Activated CD4-positive, CD25-positive, alpha-beta regulatory T cell treated with anti-CD3 and anti-CD28 coated beads, Interleukin-2, amount 50 U/mL, for 16 hours (primary cell): ENCODE data around the gene ATP6V0E1.
A peak's percentile ranks its signal among the peaks of the same experiment; 100 is the strongest.

ENCODE experiments used
- DNase-seq: peaks from one replicate; pipeline ENCODE4 v3.0.0-alpha.2; 2020; ENCODE audit warnings: low read depth, low spot score

Gene ATP6V0E1

GRCh38 chr5:172983542-172984243, at the start of gene ATP6V0E1:
ATP6V0E1 (plus strand) TSS chr5:172983771; CDS start chr5:172983861, 90 bp downstream.
- peak; percentile 83 for DNase-seq

GRCh38 chr5:172935096-172935495, 48.5 kb upstream of the ATP6V0E1 start:
- no peak for DNase-seq

GRCh38 chr5:172936401-172936800, 47.2 kb upstream of the ATP6V0E1 start:
- no peak for DNase-seq

GRCh38 chr5:172939071-172939470, 44.5 kb upstream of the ATP6V0E1 start:
- no peak for DNase-seq

- DNase-seq = no peak
These were observed 43.8 kb upstream of the ATP6V0E1 start for GRCh38 chr5:172939611-172940267.

- no peak for DNase-seq
These were observed 43.1 kb upstream of the ATP6V0E1 start for GRCh38 chr5:172940268-172941066.

- DNase-seq = no peak
These were observed 42.5 kb upstream of the ATP6V0E1 start for GRCh38 chr5:172941067-172941516.

GRCh38 chr5:172942556-172942955, 41.0 kb upstream of the ATP6V0E1 start:
- no peak for DNase-seq

GRCh38 chr5:172943283-172943841, 40.2 kb upstream of the ATP6V0E1 start:
- DNase-seq = no peak

GRCh38 chr5:172943906-172944305, 39.7 kb upstream of the ATP6V0E1 start:
- no peak for DNase-seq

- DNase-seq = no peak
These were observed 38.8 kb upstream of the ATP6V0E1 start for GRCh38 chr5:172944741-172945140.

GRCh38 chr5:172945151-172945550, 38.4 kb upstream of the ATP6V0E1 start:
- no peak for DNase-seq

GRCh38 chr5:172946146-172946545, 37.4 kb upstream of the ATP6V0E1 start:
- no peak for DNase-seq

- no peak for DNase-seq
These were observed 34.1 kb upstream of the ATP6V0E1 start for GRCh38 chr5:172949426-172949825.

- DNase-seq = no peak
These were observed 33.2 kb upstream of the ATP6V0E1 start for GRCh38 chr5:172950176-172950965.

GRCh38 chr5:172951371-172952033, 32.1 kb upstream of the ATP6V0E1 start:
- no peak for DNase-seq

- DNase-seq = no peak
These were observed 31.5 kb upstream of the ATP6V0E1 start for GRCh38 chr5:172952034-172952511.

GRCh38 chr5:172953776-172954675, 29.5 kb upstream of the ATP6V0E1 start:
- no peak for DNase-seq

GRCh38 chr5:172954751-172955159, 28.8 kb upstream of the ATP6V0E1 start:
- no peak for DNase-seq
